Astrocyte (in vitro differentiated cells and primary cell): ENCODE results near the gene CPAMD8. TPM values are rescaled to one million over a fixed set of nuclear protein-coding genes. Genes with fewer than 3 reads are reported as not detected.

Experiments used
- DNase-seq: peaks from one replicate; pipeline ENCODE4 v3.0.0-alpha.2; 2010; ENCODE audit warnings: low read depth
- FAIRE-seq: peaks from 2 replicates; lab custom pipeline; 2011; peaks lifted over from hg19 to GRCh38; lab: Jason Lieb, UNC
- H2AFZ ChIP-seq: 2 replicates; pipeline ENCODE4 v1.6.0; 2012; ENCODE audit warnings: low read depth, low read length, inconsistent platforms
- H3K27ac ChIP-seq: 2 replicates; pipeline ENCODE4 v1.5.1; 2011; ENCODE audit warnings: low read depth, low read length, inconsistent platforms
- H3K27me3 ChIP-seq: 2 replicates; pipeline ENCODE4 v1.6.0; 2011; ENCODE audit warnings: low read length, inconsistent platforms; ENCODE audit not compliant: insufficient read depth
- H3K36me3 ChIP-seq: 2 replicates; pipeline ENCODE4 v1.5.1; 2011; ENCODE audit warnings: low read length, inconsistent platforms; ENCODE audit not compliant: insufficient read depth
- H3K4me1 ChIP-seq: 2 replicates; pipeline ENCODE4 v1.5.1; 2011; ENCODE audit warnings: low read length, inconsistent platforms; ENCODE audit not compliant: insufficient read depth
- H3K4me2 ChIP-seq: 2 replicates; pipeline ENCODE4 v1.6.0; 2012; ENCODE audit warnings: low read length, inconsistent platforms
- H3K4me3 ChIP-seq: 2 replicates; pipeline ENCODE4 v1.5.1; 2011; ENCODE audit warnings: low read depth, mild to moderate bottlenecking, low read length, inconsistent platforms; ENCODE audit not compliant: insufficient read depth
- H3K79me2 ChIP-seq: 2 replicates; pipeline ENCODE4 v1.6.0; 2012; ENCODE audit warnings: mild to moderate bottlenecking, low read length, inconsistent platforms; ENCODE audit not compliant: insufficient read depth
- H3K9ac ChIP-seq: 2 replicates; pipeline ENCODE4 v1.6.0; 2012; ENCODE audit warnings: mild to moderate bottlenecking, low read length, inconsistent platforms
- H3K9me3 ChIP-seq: 2 replicates; pipeline ENCODE4 v1.5.1; 2012; ENCODE audit warnings: low read depth, mild to moderate bottlenecking, low read length, inconsistent platforms; ENCODE audit not compliant: insufficient read depth
- H4K20me1 ChIP-seq: 2 replicates; pipeline ENCODE4 v1.6.0; 2012; ENCODE audit warnings: low read length, inconsistent platforms; ENCODE audit not compliant: insufficient read depth
- H3K27ac Mint-ChIP-seq: one replicate; pipeline ENCODE4 v1.8.0; 2021; ENCODE audit warnings: mild to moderate bottlenecking, mixed read lengths; ENCODE audit not compliant: unreplicated experiment
- H3K27me3 Mint-ChIP-seq: one replicate; pipeline ENCODE4 v1.8.0; 2021; ENCODE audit warnings: low read depth, mixed read lengths; ENCODE audit not compliant: unreplicated experiment
- H3K36me3 Mint-ChIP-seq: one replicate; pipeline ENCODE4 v1.8.0; 2021; ENCODE audit warnings: low read depth, mixed read lengths; ENCODE audit not compliant: unreplicated experiment
- H3K4me1 Mint-ChIP-seq: one replicate; pipeline ENCODE4 v1.8.0; 2021; ENCODE audit warnings: low read depth, mixed read lengths; ENCODE audit not compliant: unreplicated experiment
- H3K4me3 Mint-ChIP-seq: one replicate; pipeline ENCODE4 v1.8.0; 2021; ENCODE audit warnings: mild to moderate bottlenecking, moderate library complexity, mixed read lengths; ENCODE audit not compliant: unreplicated experiment
- H3K9me3 Mint-ChIP-seq: one replicate; pipeline ENCODE4 v1.8.0; 2021; ENCODE audit warnings: mild to moderate bottlenecking, mixed read lengths; ENCODE audit not compliant: unreplicated experiment
- CTCF ChIP-seq: IDR thresholded peaks from 2 replicates; pipeline ENCODE4 v1.5.1; 2011; ENCODE audit warnings: low read depth, mild to moderate bottlenecking, inconsistent platforms, low read length, moderate library complexity; ENCODE audit not compliant: insufficient read depth
- EZH2 ChIP-seq: IDR thresholded peaks from 2 replicates; pipeline ENCODE4 v1.6.1; 2012; ENCODE audit warnings: mild to moderate bottlenecking, low read length, inconsistent platforms; ENCODE audit not compliant: insufficient read depth
- total RNA-seq: library from RNA; stranded (reverse); gene quantifications from 2 replicates; pipeline ENCODE4 v1.2.1, GENCODE V29; 2021

CPAMD8 gene
- total RNA-seq, 1 donor from 2014 or later, result 1.9 TPM

GRCh38 chr19:16915734-16916133 is 110.9 kb downstream of the CPAMD8 start:
- Histone ChIP-seq H3K4me2 (no peak overlapping the region), H3K79me2 (no peaks in the 10 kb centered on the region), H3K9me3 (peaks cover 7% of the 10 kb centered on the region), H3K27ac (no peak overlapping the region), H3K36me3 (no peaks in the 10 kb centered on the region), H3K27me3 (no peaks in the 10 kb centered on the region), H3K4me3 (no peak overlapping the region), H4K20me1 (no peaks in the 10 kb centered on the region), H3K9ac (no peak overlapping the region), H2AFZ (no peak overlapping the region), H3K4me1 (no peaks in the 10 kb centered on the region)
- no peak for TF ChIP-seq CTCF
- TF ChIP-seq EZH2, result no peak
- H3K27ac Mint-ChIP-seq, result peak overlapping the region; percentile 26
- peaks cover 12% of the 10 kb centered on the region for H3K27me3 Mint-ChIP-seq
- no peak for DNase-seq
- no peaks in the 10 kb centered on the region for H3K4me1 Mint-ChIP-seq
- FAIRE-seq, result no peak
- H3K36me3 Mint-ChIP-seq, result peaks cover 7% of the 10 kb centered on the region
- H3K9me3 Mint-ChIP-seq, result peaks cover 27% of the 10 kb centered on the region
- H3K4me3 Mint-ChIP-seq, result no peak overlapping the region

- no peak overlapping the region for H3K4me3 ChIP-seq
- H3K27me3 Mint-ChIP-seq, result peaks cover 12% of the 10 kb centered on the region
- no peaks in the 10 kb centered on the region for H3K36me3 ChIP-seq
- peaks cover 7% of the 10 kb centered on the region for H3K9me3 ChIP-seq
- H3K4me1 ChIP-seq, result no peaks in the 10 kb centered on the region
- peaks cover 7% of the 10 kb centered on the region for H3K36me3 Mint-ChIP-seq
- H3K9me3 Mint-ChIP-seq, result peaks cover 26% of the 10 kb centered on the region
- H2AFZ ChIP-seq, result no peak overlapping the region
- H3K27ac ChIP-seq, result no peak overlapping the region
- no peak for TF ChIP-seq CTCF
- TF ChIP-seq EZH2, result no peak
- H3K27ac Mint-ChIP-seq, result no peak overlapping the region
- no peak for DNase-seq
- H3K27me3 ChIP-seq, result no peaks in the 10 kb centered on the region
- FAIRE-seq, result no peak
- no peak overlapping the region for H3K4me3 Mint-ChIP-seq
- no peaks in the 10 kb centered on the region for H3K4me1 Mint-ChIP-seq
- no peaks in the 10 kb centered on the region for H3K79me2 ChIP-seq
- H3K4me2 ChIP-seq, result no peak overlapping the region
- H4K20me1 ChIP-seq, result no peaks in the 10 kb centered on the region
- H3K9ac ChIP-seq, result no peak overlapping the region
Observed at GRCh38 chr19:16915135-16915534, 111.5 kb downstream of the CPAMD8 start.

DNA sequence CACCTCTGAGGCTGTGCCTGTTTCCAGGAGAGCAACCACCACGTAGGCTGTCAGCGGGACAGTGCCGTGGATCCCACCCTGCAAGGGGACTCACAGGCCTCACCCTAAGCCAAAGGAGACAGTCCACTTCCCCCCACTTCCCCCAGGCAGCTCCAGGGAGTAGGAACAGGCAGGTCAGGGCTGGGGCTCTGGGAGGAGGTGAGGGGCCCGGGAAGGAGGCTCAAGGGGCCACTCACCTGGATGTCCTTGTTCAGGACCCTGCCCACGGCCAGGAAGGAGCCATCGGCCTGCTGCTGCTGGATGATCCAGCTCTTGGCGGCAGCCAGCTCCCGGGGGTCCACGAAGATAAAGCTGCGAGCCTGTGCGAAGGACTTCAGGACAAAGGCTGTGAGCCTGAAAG is 112.2 kb downstream of the CPAMD8 start:
- no peaks in the 10 kb centered on the region for H3K36me3 ChIP-seq
- no peaks in the 10 kb centered on the region for H3K79me2 ChIP-seq
- peaks cover 26% of the 10 kb centered on the region for H3K9me3 Mint-ChIP-seq
- H3K27me3 ChIP-seq, result no peaks in the 10 kb centered on the region
- H3K9me3 ChIP-seq, result peaks cover 7% of the 10 kb centered on the region
- no peaks in the 10 kb centered on the region for H3K4me1 ChIP-seq
- no peak overlapping the region for H3K9ac ChIP-seq
- H2AFZ ChIP-seq, result no peak overlapping the region
- H3K4me2 ChIP-seq, result no peak overlapping the region
- TF ChIP-seq EZH2 (no peak), CTCF (no peak)
- H3K36me3 Mint-ChIP-seq, result peaks cover 7% of the 10 kb centered on the region
- H3K4me1 Mint-ChIP-seq, result no peaks in the 10 kb centered on the region
- no peak overlapping the region for H3K27ac ChIP-seq
- DNase-seq (no peak), FAIRE-seq (no peak)
- peaks cover 12% of the 10 kb centered on the region for H3K27me3 Mint-ChIP-seq
- no peak overlapping the region for H3K4me3 Mint-ChIP-seq
- H3K4me3 ChIP-seq, result no peak overlapping the region
- no peaks in the 10 kb centered on the region for H4K20me1 ChIP-seq
- H3K27ac Mint-ChIP-seq, result no peak overlapping the region
